ENCODE results near the gene POLE. TPM values are rescaled to one million over a fixed set of nuclear protein-coding genes. Genes with fewer than 3 reads are reported as not detected.

POLE gene
- total RNA-seq, 2 donors from 2014 or later: 9.3 to 12.1 TPM

DNA sequence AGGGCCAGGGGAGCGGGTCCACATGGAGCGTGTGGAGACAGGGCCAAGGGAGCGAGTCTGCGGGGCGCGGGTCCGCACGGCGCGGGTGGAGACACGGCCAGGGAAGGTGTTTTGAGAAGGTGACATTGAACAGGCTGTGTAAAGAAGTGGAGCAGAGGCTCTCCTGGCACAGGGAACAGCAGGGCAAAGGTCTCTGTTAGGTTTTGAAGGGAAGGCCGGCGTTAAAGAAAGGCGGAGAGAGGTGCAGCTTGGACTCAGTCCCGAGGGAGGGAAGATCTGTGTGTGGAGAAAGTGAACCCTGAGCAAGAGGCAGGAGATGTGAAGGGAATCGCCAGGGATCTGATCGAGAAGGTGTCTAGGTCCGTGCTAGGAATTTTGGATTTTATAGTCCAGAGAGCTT is 2.1 kb upstream of the POLE start:
- DNase-seq: no peak
- no peak for ATAC-seq
- intact Hi-C loops (cut with DNase I): no loop called here

DNA sequence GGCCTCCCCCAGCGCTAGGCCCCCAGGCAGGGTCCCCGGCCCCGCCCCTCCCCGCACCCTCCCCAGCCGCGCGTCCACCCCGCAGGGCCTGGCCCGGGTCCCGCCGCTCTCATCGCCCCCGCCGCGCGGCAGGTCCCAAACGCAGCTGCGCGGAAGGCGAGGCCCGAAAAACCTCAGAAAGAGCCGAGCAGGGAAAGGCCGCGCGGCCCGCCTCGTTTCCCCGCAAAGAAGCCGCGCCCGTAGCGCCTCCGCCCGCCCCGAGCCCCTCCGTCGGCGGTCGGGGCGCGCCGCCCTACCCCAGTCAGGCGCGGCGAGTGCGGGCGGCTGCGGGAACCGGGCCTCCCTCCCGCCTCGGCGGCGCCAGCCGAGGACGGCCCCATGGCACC is 324 bp downstream of the POLE start:
- intact Hi-C loops (cut with DNase I): no loop called here
- DNase-seq (peak; percentile 42), ATAC-seq (peak; percentile 48 to 73)

DNA sequence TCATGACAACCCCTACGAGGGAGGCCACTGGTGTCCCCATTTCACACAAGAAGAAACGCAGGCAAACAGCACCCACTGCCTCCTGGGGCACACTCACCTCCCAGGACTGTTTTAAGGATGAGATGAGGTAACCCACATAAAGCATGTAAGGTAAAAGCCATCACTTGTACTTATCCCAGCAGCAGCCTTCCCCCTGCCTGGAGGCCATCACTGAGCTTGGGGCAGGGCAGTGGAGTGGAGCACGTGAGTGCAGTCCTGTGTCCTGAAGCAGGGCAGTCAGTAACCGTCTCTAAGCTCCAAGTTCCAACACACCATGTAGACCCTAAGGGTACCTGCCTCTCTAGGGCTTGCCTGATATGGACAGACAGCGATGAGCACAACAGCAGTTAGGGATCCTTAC is 1.7 kb downstream of the POLE start:
- DNase-seq (no peak), ATAC-seq (no peak)
- intact Hi-C loops (cut with DNase I): no loop called here

DNA sequence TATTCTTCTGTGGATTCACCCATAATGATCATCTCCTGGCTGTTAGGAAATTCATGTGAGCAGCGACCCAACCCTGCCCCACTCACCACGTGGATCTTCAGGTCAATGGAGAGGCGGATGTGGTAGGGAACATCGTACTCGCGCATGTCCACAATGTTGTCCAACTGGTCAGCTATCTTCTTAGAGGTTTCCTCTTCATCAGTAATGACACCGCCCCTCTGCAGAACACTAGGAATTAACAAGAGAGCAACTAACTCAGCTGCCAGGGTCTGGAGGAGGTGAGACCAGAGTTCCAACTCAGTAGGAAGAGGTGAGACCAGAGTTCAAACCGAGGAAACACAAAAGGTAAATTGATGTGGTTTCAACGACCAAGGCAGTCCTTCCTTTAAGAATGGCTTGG is 9.7 kb downstream of the POLE start:
- intact Hi-C loops (cut with DNase I): no loop called here
- DNase-seq: no peak
- ATAC-seq: no peak

DNA sequence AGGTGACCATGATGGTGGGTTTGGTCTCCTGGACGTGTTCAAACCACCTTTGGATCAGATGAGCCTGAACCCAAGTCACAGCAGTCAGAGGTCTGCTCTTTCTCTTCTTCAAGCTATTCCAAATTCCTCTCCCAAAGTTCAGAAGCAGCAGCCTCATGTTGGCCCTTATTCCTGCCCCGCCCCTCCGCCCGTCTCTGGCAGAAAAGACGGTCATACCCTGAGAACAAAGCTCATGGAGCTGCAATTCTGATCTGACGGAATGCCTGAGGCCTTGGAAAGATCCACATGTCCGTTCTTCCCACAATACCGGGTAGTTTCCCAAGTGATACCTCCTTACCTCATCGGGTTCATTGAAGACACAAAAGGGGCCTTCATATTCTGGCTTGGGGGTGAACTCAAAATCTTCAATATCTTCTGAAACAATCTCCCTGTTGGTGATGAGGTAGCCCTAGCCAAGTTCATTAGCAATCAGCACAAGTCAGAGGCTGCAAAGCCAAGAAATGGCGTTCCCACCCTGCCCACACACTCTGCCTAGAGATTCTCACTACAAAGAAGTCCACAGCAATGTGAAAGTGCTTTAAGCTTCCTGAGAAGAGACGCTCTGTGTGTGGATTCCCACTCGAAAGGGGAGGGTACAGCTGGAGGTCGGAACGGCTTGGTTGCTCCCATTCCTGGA is 11.2 kb downstream of the POLE start:
- no peak for ATAC-seq
- DNase-seq: no peak
- intact Hi-C loops (cut with DNase I): no loop called here

DNA sequence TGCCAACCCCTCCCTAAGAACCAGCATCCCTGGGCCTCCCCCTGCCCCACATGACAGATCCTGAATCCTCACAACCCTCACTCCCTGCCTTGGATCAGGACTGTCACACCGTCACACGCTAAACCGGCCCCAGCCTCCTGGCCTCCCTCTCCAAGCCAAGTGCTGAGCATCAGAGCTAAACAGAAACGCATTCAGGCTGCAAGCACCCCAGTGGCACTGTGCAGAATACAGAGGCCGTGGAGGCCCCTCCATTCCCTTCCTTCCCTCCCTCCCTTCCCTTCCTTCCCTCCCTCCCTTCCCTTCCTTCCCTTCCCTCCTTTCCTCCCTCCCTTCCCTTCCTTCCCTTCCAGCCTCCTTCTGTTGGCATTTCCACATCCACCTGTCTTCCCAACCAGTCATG is 12.6 kb downstream of the POLE start:
- intact Hi-C loops (cut with DNase I): no loop called here
- ATAC-seq (no peak), DNase-seq (no peak)

DNA sequence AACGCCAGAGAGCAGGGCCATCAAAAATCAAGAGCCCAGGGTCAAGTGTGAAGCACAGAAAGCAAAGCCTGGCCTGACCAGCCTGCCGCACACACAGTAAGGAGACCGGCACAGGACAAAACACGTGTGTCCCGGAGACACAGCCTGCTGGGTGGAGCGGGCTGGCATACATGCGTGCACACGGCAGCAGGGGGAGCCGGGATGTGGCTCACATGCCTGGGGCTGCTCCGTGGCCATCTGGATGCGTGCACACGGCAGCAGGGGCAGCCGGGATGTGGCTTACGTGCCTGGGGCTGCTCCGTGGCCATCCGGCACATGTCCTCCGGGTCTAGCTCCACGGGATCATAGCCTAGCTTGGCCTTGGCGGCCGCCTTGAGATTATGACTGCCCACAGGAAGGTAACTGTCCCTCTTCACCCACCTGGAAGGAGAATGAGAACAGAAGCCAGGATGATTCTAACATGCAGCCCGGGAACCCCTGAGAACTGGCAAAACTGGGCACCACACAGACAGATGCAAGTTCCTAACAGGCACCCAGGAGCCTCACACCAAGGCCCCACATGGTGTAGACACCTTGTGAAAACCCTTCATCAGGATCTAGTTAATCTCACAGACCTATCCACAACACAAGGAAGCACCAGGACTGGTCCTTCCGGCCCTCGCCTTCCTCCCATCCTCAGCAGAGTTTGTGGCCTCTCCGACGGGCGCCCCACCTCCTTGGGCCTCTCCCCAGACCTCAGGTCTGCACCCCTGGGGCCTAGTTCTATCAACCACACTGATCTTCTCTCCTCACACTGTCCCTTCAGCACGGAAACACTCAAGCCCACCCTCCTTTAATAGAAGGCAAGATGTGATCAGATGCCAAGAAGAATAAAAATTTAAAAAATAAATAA is 13.6 kb downstream of the POLE start:
- DNase-seq (no peak), ATAC-seq (no peak)
- intact Hi-C loops (cut with DNase I): no loop called here

DNA sequence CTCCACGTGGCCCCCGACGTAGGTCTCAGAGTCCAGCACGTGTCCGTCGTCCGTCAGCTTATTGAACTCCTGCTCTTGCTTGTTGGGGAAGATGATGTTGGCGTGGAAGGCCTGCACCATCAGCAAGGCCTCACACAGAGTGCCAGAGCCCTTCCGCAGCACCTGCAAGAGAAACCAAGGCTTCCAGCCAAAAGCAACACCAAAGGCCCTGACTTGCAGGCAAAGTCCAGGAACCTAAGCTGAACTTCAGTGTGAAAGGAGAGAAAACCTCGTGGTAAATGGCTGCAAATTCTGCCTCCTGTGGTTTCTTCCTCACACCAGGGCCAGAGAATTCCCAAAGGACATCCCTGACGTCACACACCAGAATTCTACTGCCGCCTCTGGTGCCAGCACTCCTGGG is 14.5 kb downstream of the POLE start:
- DNase-seq (no peak), ATAC-seq (no peak)
- intact Hi-C loops (cut with DNase I): no loop called here

DNA sequence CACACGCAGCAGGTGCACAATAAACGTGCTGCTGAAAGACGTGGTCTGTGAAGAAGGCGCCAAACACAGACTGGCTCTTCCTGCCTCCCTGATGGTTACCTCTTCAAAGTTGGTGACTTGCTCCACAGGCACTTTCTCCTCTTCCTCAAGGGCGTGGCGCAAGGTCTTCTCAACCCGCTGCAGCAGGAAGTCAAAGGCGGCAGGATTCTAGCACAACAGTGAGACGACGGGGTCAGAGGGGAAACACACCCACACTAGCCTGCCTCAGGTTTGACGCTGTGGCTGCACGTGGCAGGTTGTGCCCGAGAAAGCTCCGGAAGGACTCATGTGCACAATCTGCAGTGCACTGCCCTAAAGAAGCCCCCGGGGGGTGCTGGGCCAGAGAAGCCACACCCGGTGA is 15.0 kb downstream of the POLE start:
- DNase-seq (no peak), ATAC-seq (no peak)
- intact Hi-C loops (cut with DNase I): no loop called here

DNA sequence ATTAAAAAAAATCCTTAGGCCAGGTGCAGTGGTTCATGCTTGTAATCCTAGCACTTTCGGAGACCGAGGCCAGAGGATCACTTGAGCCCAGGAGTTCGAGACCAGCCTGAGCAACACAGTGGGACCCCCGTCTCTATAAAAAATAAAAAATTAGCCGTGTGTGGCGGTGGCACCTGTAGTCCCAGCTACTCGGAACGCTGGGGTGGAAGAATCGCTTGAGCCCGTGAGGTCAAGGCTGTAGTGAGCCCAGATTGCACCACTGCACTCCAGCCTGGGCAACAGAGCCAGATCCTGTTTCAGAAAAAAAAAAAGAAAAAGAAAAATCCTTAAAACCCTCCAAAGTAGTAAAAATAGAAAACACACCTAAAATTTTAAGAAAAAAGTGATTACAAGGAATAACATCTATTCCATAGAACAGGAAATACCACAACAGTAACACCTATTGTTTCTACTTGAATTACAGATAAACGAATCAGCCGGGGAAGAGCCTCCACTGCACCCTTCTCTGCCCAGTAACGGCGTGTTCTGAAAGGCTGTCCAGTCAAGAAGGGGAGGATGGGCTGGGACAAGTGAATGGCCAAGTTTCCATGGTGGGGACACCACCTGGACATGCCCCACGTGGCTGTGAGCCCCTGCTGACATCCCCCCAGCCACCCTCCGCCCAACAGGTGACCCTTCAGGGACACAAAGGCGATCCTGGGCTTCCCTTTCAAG is 17.8 kb downstream of the POLE start:
- intact Hi-C loops (cut with DNase I): no loop called here
- DNase-seq: no peak
- no peak for ATAC-seq

DNA sequence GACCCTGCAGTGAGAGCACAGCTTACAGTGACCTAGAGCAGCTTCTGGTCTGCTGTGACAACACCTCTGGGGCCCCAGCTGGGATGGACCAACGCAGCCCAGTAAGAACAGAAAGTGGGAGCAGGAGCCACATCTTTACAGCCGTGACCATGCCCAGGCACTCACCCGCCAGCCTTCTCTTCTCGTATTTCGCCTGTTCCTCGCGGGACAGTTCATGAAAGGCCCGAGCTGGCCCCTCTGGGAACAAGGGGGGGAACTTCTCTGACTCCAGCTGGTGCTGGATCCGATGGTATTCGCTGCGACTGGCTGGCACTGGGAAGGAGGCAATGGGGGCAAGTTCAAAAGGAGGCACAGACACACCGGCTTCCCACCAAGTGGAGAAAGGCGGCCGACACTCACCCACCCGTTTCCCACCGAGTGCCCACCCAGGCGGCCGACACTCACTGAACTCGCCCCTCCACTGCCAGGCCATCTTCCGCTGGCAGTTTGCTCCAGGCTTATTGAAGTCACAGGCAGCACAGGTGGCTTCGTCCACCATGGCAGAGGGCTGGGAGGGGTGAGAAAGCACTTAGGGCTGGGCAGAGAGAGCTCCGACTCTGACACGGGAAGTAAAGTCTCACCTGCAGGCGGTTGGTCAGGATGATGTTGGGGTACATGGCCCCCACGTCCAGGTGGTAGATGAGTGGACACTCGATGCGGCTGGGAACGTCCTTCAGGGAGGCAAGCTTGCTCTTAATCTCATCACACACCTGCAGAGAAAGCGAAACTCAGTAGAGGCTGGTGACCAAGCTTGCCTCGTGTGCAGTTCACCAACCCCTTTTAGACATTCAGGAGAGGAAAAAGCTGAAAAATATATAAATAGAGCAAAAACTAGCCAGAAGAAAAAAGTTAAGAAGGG is 18.7 kb downstream of the POLE start:
- ATAC-seq: no peak
- intact Hi-C loops (cut with DNase I): no loop called here
- DNase-seq: no peak

DNA sequence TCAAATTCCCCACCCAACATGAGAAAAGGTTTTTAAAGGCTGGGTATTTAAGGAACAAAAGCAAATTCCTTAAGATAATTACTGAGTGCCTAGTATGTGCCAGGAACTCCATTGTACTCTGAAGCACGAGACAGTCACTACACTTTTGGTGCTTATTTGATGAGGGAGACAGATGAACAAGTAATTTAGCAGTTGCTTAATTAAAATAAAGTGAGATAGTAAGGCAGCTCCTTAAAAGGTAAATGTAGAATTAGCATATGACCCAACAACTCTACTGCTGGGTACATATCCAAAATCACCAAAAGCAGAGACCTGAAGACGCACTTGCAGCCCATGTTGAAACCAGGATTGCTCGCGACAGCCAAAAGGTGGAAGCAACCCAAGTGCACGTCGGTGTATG is 21.3 kb downstream of the POLE start:
- no peak for DNase-seq
- no peak for ATAC-seq
- intact Hi-C loops (cut with DNase I): no loop called here

DNA sequence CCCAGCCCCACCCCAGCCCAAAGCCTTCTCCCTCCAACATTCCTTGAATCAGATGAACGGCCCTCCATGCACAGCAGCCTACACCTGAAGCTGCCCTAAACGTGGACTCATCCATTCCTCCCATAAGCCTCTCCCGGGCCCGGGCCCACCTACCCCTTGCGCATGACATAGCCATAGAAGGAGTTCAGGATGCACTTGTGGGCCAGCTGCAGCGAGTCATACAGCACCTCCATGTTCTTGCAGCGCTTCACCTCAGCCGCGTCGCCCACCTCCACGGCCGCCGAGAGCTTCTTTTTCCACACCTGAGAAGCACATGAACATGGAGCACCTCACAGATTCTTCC is 22.0 kb downstream of the POLE start:
- DNase-seq (no peak), ATAC-seq (no peak)
- intact Hi-C loops (cut with DNase I): no loop called here

DNA sequence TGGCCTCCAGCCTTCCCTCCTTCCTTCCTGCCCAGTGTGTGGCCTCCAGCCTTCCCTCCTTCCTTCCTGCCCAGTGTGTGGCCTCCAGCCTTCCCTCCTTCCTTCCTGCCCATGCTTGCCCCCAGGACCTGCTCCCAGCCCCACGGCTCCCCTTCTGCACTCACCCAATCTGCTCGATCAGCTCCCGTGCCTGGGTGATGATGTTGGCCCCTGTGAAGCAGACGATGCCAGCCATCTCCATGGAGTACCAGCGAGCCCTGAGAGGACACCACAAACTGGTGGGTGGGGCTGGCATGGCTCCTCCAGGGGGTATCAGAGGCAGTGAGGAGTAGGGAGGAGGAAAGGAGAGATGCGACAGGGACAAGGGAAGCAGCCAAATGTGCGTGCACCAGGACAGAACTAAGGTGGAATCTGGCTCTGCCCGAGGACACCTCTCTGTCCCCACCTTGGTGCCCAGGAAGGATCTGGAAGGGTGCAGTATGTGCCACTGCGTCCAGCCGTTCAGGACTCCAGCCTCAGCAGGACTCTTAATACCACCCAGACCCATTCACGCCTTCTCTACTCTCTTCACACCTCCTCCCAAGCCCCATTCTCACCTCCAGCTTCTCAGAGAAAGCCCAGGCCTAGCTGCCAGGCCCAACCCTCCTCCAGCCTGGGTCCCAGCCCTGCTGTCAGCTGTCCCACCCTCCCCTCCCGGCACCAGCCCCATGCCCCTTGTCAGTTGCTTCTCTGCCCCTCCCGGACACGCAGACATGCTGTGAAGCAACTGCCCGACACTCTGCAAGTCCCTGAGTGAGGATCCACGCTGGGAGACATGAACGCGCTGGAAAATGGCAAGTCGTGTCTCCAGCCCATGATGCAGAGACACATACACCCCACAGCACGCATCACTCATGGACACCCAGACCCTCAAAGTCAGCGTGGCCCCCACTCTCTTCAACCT is 22.7 kb downstream of the POLE start:
- intact Hi-C loops (cut with DNase I): no loop called here
- DNase-seq (no peak), ATAC-seq (no peak)

DNA sequence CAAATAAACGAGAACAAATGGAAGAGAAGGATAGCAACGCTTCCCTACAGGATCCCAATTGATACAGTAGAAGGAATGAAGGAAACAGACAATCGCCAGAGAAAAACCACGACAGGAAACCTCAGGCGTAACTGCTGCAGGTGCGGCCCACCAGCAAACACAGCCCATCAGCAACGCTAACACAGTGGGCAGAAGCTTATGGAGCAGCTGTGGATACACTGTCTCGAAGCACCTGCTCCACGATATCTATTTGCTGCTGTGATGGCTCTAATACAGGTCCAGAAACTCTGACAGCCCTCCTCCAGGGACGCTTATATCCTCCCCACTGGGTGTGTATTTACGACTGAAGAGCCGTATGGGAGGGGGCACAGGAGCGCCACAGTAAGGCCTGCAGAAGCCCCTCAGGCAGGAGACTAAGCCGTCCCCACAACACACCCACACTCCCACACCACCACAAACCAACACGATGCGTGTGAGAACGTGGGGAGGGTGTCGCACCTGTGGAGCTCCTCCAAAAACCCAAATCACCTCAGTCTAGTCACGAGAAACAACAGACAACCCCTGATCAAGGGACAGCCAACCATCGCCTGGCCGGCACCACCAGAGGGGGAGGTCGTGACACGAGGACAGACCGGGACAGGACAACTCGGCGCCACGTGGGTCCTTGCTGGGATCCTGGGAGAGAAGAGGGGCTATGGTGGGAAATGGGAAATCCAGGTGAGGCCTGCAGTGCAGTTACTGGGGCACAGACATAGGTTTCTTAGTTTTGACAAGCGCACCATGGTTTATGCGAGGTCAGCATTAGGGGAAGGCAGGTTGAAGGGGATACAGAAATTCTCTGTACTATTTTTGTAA is 24.0 kb downstream of the POLE start:
- no peak for DNase-seq
- ATAC-seq: no peak
- intact Hi-C loops (cut with DNase I): no loop called here

DNA sequence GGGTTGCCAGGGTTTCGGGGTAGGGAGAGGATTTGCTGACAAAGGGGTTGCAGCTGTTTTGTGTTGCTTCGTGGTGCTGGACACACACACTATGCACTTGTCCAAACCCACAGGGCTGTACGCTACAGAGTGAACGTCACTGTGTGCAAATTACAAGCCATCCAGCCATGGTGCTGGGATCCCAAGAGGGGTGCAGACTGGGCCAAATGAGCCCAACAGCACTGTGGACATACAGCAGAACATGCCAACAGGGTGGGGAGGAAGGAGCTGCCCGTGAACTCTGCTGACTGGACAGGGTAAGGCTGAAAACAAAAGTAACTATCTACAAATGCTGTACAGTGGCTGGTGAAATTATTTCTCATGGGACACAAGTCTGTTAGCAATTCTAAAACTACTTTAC is 25.2 kb downstream of the POLE start:
- ATAC-seq: peak; percentile 52 to 89
- no peak for DNase-seq

DNA sequence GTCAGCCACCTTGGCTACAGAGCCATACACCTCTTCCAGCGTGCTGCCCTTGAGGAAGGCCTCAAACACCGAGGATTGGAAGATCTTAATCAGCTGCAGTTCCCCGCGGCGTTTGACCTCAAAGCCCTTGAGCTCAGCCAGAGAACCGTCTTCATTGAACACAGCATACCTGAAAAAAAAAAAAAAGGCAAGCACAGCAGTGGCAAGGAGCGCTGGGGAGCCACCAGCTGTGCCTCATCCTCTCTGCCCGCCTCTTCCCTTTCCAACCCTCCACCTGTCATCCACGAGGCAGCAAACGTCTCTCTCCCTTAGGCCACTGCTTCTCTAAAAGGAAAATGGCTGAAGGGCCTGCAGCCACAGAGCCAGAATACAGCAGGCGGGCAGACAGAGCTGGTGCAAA is 26.1 kb downstream of the POLE start:
- DNase-seq (no peak), ATAC-seq (no peak)
- intact Hi-C loops (cut with DNase I): no loop called here

More for the DNA sequence above, 25.2 kb downstream of the POLE start:
- intact Hi-C loops (cut with DNase I): no loop called here
